Neural cell (in vitro differentiated cells): ENCODE results near the gene RNF32. TPM values are rescaled to one million over a fixed set of nuclear protein-coding genes. Genes with fewer than 3 reads are reported as not detected.

Experiments
- H2AFZ ChIP-seq: fragments of 200-600, 300-800 bp; sonication (generic), shearing (Covaris generic); 2 replicates; pipeline ENCODE4 v1.6.0; 2014; ENCODE audit warnings: low read depth, mild to moderate bottlenecking, antibody characterized with exemption, low read length, moderate library complexity
- H3F3A ChIP-seq: fragments of 200-600 bp; shearing (Covaris generic); 2 replicates; pipeline ENCODE4 v1.6.1; 2016; ENCODE audit warnings: mild to moderate bottlenecking, moderate library complexity, mixed read lengths, antibody characterized with exemption, low read length; ENCODE audit not compliant: insufficient read depth, poor library complexity, severe bottlenecking
- H3K27ac ChIP-seq: fragments of 200-600, 300-800 bp; sonication (generic), shearing (Covaris generic); 2 replicates; pipeline ENCODE4 v1.5.1; 2014; ENCODE audit warnings: mild to moderate bottlenecking, low read length, moderate library complexity
- H3K27me3 ChIP-seq: fragments of 300-800, 200-600 bp; sonication (generic), shearing (Covaris generic); 2 replicates; pipeline ENCODE4 v1.6.0; 2014; ENCODE audit warnings: mild to moderate bottlenecking, low read depth, low read length, moderate library complexity; ENCODE audit not compliant: insufficient read depth
- H3K36me3 ChIP-seq: fragments of 300-800, 200-600 bp; sonication (generic), shearing (Covaris generic); 2 replicates; pipeline ENCODE4 v1.5.1; 2014; ENCODE audit warnings: mild to moderate bottlenecking, antibody characterized with exemption, low read length, moderate library complexity; ENCODE audit not compliant: insufficient read depth
- H3K4me2 ChIP-seq: fragments of 300-800, 200-600 bp; sonication (generic), shearing (Covaris generic); 2 replicates; pipeline ENCODE4 v1.6.0; 2014; ENCODE audit warnings: mild to moderate bottlenecking, low read length
- H3K4me3 ChIP-seq: fragments of 300-800, 200-600 bp; sonication (generic), shearing (Covaris generic); 2 replicates; pipeline ENCODE4 v1.5.1; 2014; ENCODE audit warnings: mild to moderate bottlenecking, low read length, moderate library complexity
- H3K79me2 ChIP-seq: fragments of 200-600 bp; shearing (Covaris generic); replicated peaks from 2 replicates; pipeline ENCODE4 v1.6.0; 2014; ENCODE audit warnings: mild to moderate bottlenecking, low read length, moderate library complexity; ENCODE audit not compliant: insufficient read depth
- H3K9ac ChIP-seq: fragments of 300-800, 200-600 bp; sonication (generic), shearing (Covaris generic); 2 replicates; pipeline ENCODE4 v1.6.1; 2016; ENCODE audit warnings: mild to moderate bottlenecking, low read length, mixed read lengths
- H3K9me2 ChIP-seq: fragments of 200-600 bp; shearing (Covaris generic); 2 replicates; pipeline ENCODE4 v1.6.1; 2016; ENCODE audit warnings: mild to moderate bottlenecking, low read length, mixed read lengths; ENCODE audit not compliant: insufficient read depth
- H3K9me3 ChIP-seq: fragments of 200-600, 300-800 bp; sonication (generic), shearing (Covaris generic); 2 replicates; pipeline ENCODE4 v1.6.1; 2016; ENCODE audit warnings: mild to moderate bottlenecking, mixed run types, low read length, moderate library complexity, mixed read lengths
- H4K20me1 ChIP-seq: fragments of 200-600 bp; shearing (Covaris generic); 2 replicates; pipeline ENCODE4 v1.6.1; 2016; ENCODE audit warnings: mild to moderate bottlenecking, mixed run types; ENCODE audit not compliant: insufficient read depth
- EP300 ChIP-seq: fragments of 450-650 bp; conservative IDR thresholded peaks from 2 replicates; pipeline ENCODE4 v1.6.1; 2014; ENCODE audit warnings: antibody characterized with exemption, mild to moderate bottlenecking, moderate library complexity; ENCODE audit not compliant: poor library complexity, severe bottlenecking
- EZH2 ChIP-seq: fragments of 200-600, 300-800 bp; shearing (Covaris generic), sonication (generic); IDR thresholded peaks from 2 replicates; pipeline ENCODE4 v1.6.1; 2014; ENCODE audit warnings: antibody characterized with exemption, low read length, borderline replicate concordance, mild to moderate bottlenecking; ENCODE audit not compliant: insufficient read depth, poor library complexity, severe bottlenecking
- MXI1 ChIP-seq: fragments of 450-650 bp; conservative IDR thresholded peaks from 2 replicates; pipeline ENCODE4 v1.6.1; 2014; ENCODE audit warnings: antibody characterized with exemption, mild to moderate bottlenecking; ENCODE audit not compliant: poor library complexity, severe bottlenecking
- POLR2AphosphoS5 ChIP-seq: IDR thresholded peaks from 2 replicates; pipeline ENCODE4 v1.6.1; 2012
- RAD21 ChIP-seq: fragments of 450-650 bp; conservative IDR thresholded peaks from 2 replicates; pipeline ENCODE4 v1.6.1; 2014; ENCODE audit warnings: antibody characterized with exemption, mild to moderate bottlenecking, moderate library complexity
- SMC3 ChIP-seq: fragments of 450-650 bp; conservative IDR thresholded peaks from 2 replicates; pipeline ENCODE4 v1.6.1; 2014; ENCODE audit warnings: antibody characterized with exemption, mild to moderate bottlenecking, moderate library complexity; ENCODE audit not compliant: poor library complexity
- TAF1 ChIP-seq: IDR thresholded peaks from 2 replicates; pipeline ENCODE4 v1.6.1; 2012; ENCODE audit warnings: low read depth
- polyA plus RNA-seq: library from polyadenylated mRNA; depleted of rRNA; stranded (reverse); fragments of >200 nt; gene quantifications from 2 replicates; pipeline ENCODE4 v1.2.3, GENCODE V29; 2014
- TF ChIP-seq, protein P1 (sequence below): IDR thresholded peaks from 2 replicates; pipeline ENCODE4 v1.6.1; 2012; ENCODE audit warnings: borderline replicate concordance
- TF ChIP-seq, protein P2 (sequence below): fragments of 450-650 bp; IDR thresholded peaks from 2 replicates; pipeline ENCODE4 v1.5.1; 2014; ENCODE audit warnings: antibody characterized with exemption, mild to moderate bottlenecking, moderate library complexity; ENCODE audit not compliant: poor library complexity, severe bottlenecking

The RNF32 gene
- polyA plus RNA-seq, 1 donor from 2014 or later = 2.6 TPM

DNA sequence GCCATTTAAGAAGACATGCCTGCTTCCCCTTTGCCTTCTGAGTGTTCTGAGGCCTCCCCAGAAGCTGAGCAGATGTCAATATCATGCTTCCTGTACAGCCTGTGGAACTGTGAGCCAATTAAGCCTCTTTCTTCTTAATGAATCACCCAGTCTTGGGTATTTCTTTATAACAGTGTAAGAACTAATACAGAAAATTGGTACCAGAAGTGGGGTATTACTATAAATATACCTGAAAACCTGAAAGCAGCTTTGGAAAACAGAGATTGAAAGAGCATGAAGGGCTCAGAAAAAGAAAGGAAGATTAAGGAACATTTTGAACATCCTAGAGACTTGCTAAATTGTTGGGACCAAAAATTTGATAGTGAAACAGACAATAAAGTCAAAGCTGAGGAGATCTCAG lies 12.0 kb upstream of the RNF32 start:
- no peak overlapping the region for H3K27ac ChIP-seq
- H2AFZ ChIP-seq = no peak overlapping the region
- H3K27me3 ChIP-seq = no peaks in the 10 kb centered on the region
- H3K4me2 ChIP-seq = no peak overlapping the region
- H3K4me3 ChIP-seq = no peak overlapping the region
- no peaks in the 10 kb centered on the region for H3K36me3 ChIP-seq
- TF ChIP-seq EP300 (no peak), RAD21 (no peak), TAF1 (no peak), SMC3 (no peak), EZH2 (no peak), POLR2AphosphoS5 (no peak), MXI1 (no peak)
- TF ChIP-seq, protein P1, sequence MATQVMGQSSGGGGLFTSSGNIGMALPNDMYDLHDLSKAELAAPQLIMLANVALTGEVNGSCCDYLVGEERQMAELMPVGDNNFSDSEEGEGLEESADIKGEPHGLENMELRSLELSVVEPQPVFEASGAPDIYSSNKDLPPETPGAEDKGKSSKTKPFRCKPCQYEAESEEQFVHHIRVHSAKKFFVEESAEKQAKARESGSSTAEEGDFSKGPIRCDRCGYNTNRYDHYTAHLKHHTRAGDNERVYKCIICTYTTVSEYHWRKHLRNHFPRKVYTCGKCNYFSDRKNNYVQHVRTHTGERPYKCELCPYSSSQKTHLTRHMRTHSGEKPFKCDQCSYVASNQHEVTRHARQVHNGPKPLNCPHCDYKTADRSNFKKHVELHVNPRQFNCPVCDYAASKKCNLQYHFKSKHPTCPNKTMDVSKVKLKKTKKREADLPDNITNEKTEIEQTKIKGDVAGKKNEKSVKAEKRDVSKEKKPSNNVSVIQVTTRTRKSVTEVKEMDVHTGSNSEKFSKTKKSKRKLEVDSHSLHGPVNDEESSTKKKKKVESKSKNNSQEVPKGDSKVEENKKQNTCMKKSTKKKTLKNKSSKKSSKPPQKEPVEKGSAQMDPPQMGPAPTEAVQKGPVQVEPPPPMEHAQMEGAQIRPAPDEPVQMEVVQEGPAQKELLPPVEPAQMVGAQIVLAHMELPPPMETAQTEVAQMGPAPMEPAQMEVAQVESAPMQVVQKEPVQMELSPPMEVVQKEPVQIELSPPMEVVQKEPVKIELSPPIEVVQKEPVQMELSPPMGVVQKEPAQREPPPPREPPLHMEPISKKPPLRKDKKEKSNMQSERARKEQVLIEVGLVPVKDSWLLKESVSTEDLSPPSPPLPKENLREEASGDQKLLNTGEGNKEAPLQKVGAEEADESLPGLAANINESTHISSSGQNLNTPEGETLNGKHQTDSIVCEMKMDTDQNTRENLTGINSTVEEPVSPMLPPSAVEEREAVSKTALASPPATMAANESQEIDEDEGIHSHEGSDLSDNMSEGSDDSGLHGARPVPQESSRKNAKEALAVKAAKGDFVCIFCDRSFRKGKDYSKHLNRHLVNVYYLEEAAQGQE = no peak
- TF ChIP-seq, protein P2, sequence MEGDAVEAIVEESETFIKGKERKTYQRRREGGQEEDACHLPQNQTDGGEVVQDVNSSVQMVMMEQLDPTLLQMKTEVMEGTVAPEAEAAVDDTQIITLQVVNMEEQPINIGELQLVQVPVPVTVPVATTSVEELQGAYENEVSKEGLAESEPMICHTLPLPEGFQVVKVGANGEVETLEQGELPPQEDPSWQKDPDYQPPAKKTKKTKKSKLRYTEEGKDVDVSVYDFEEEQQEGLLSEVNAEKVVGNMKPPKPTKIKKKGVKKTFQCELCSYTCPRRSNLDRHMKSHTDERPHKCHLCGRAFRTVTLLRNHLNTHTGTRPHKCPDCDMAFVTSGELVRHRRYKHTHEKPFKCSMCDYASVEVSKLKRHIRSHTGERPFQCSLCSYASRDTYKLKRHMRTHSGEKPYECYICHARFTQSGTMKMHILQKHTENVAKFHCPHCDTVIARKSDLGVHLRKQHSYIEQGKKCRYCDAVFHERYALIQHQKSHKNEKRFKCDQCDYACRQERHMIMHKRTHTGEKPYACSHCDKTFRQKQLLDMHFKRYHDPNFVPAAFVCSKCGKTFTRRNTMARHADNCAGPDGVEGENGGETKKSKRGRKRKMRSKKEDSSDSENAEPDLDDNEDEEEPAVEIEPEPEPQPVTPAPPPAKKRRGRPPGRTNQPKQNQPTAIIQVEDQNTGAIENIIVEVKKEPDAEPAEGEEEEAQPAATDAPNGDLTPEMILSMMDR = no peak
- no peaks in the 10 kb centered on the region for H4K20me1 ChIP-seq
- H3F3A ChIP-seq = no peaks in the 10 kb centered on the region
- no peaks in the 10 kb centered on the region for H3K79me2 ChIP-seq
- H3K9ac ChIP-seq = no peak overlapping the region
- H3K9me3 ChIP-seq = peaks cover 13% of the 10 kb centered on the region
- no peaks in the 10 kb centered on the region for H3K9me2 ChIP-seq

DNA sequence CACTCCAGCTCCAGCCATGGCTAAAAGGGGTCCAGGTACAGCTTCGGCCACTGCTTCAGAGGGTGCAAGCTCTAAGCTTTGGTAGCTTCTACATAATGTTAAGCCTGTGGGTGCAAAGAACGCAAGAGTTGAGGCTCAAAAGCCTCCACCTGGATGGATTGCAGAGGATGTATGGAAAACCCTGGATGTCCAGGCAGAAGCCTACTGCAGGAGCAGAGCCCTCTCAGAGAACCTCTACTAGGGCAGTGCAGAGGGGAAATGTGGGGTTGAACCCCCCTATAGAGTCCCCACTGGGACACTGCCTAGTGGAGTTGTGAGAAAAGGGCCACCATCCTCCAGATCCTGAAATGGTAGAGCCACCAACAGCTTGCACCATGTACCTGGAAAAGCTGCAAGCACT lies 10.7 kb upstream of the RNF32 start:
- Histone ChIP-seq H3K9ac (no peak overlapping the region), H3K36me3 (no peaks in the 10 kb centered on the region), H2AFZ (no peak overlapping the region), H3K4me2 (no peak overlapping the region), H3K9me3 (peaks cover 13% of the 10 kb centered on the region), H3K9me2 (no peaks in the 10 kb centered on the region), H3K27me3 (no peaks in the 10 kb centered on the region), H3K27ac (no peak overlapping the region), H3K79me2 (no peaks in the 10 kb centered on the region), H4K20me1 (no peaks in the 10 kb centered on the region), H3K4me3 (no peak overlapping the region), H3F3A (no peaks in the 10 kb centered on the region)
- TF ChIP-seq POLR2AphosphoS5 (no peak), MXI1 (no peak), RAD21 (no peak), EZH2 (no peak), TAF1 (no peak), SMC3 (no peak), EP300 (no peak)
- TF ChIP-seq, protein P2 = no peak
- TF ChIP-seq, protein P1 = no peak
